B cell (primary cell): ENCODE data around the gene EPG5.
A peak's percentile ranks its signal among the peaks of the same experiment; 100 is the strongest.

Experiments
- CTCF ChIP-seq: fragments of 200-600 bp; IDR thresholded peaks from one replicate; pipeline ENCODE4 v1.8.0; 2022; ENCODE audit warnings: antibody characterized with exemption, mild to moderate bottlenecking
- EZH2 ChIP-seq: IDR thresholded peaks from 2 replicates; pipeline ENCODE4 v1.6.1; 2012; ENCODE audit warnings: borderline replicate concordance, low read depth, mild to moderate bottlenecking, moderate library complexity, low read length; ENCODE audit not compliant: insufficient read depth, poor library complexity, severe bottlenecking

DNA sequence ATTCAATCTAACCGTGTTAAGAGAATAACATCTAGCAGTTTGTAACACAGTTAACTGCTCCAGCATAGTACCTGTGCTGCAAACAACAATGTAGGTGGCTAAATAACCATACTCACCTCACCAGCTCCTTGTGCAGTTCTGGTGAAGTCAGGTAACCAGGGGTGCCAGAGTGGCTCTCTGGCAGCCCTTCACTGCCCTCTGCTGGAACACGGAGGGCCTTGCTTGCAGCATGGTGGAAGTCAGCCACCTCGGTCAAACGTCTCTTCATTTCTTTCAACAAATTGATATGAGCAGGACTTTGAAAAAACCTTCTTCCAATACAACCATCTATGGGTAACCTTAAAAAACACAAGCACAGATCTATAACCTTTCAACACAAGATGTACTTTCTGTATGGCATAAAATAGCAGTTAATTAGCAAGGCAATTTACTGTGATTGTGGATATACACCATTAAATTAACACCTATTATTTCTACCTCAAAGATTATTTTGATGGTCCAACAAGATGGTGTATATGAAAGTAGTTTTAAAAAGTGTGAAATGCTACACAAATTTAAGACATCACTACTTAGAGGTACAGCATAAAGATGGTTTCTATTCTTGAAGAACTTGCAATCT lies 56.6 kb downstream of the EPG5 start:
- TF ChIP-seq EZH2 = no peak
- TF ChIP-seq CTCF = peak; percentile 71
